ENCODE measurements around the gene SLC25A24. TPM values are rescaled to one million over a fixed set of nuclear protein-coding genes. Genes with fewer than 3 reads are reported as not detected.
"Not testable (repeated sequence)": the region's sequence is repeated elsewhere in the genome, so short reads cannot be mapped to it uniquely, and the experiment has no call there.

SLC25A24 gene
- total RNA-seq, 1 experiment from 2014 or later: 32.2 TPM

DNA sequence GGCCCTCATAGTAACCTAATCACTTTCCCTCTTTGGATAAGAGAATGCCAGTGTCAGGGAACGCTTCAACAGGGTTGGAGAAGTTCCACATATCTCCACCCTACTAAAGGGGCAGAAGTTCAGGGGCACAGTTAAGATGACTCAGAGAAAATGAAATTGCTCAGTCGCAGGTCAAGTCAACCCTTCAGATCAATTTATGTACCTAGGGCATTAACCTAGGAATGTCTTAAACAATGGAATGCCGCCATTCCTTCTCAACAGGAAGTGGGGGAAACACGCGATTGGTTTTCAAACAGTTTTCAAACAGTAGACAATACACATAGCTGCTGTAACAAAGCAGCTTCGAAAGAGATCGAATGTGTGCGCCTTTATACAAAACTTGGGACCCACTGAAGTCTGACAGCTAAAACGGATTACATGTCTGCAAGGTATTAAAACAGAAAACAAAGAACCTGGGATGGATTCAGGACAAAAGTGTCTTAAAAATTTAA is 897 bp downstream of the SLC25A24 start:
- peak; percentile 30 for DNase-seq (ENCODE audit: low spot score)

DNA sequence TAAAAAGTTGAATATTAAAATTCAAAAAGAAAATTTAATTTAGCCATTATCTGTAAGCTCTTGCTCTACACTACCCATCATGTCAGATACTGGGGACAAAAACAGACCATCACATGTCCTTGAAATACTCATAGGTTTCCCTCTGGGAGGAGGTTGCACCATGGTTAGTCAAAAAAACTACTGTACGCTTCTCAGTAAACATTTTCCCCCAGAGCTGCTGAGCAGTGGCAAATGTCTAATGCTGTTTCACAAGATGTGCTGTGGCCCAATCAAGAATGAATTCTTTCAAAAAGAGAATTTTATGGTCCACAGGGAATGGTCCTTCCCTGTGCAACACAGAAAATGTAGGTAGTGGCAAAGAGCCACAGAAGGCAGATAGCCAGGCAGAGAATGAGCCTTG is 6.1 kb downstream of the SLC25A24 start:
- no peak for DNase-seq (ENCODE audit: low spot score)

DNA sequence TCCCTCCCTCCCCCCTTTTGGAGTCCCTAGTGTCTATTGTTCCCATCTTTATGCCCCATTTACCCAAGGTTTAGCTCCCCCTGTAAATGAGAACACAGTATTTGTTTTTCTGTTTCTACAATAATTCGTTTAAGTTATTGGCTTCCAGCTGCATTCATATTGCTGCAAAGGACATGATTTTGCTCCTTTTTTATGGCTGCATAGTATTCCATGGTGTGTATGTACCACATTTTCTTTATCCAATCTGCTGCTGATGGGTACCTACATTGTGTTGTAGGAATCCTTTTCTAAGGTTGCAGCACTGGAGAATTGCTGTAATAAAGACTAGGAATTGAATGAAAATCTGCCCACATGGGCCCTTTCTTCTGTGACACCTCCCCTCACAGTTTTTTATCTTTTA is 6.8 kb downstream of the SLC25A24 start:
- DNase-seq (ENCODE audit: low spot score): no peak

DNA sequence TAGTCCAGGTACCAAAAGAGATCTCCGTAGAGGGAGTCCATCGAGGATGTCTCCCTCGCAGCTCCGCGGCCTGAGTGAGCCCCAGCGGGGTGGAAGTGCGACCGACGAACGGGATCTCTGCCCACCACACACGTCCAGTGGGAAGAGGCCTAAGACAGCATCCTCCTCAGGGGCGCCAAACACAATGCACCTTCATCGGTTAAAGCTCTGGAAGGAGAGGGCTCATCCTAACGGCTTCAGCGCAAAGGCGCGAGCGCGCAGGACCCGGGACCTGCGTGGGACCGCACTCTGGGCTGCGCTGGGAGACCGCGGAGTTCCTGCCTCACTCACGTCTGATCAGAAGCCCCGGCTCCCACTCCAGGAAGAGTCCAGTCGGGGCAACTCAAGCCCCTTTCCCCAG is 7.6 kb downstream of the SLC25A24 start:
- DNase-seq (ENCODE audit: low spot score): no peak

DNA sequence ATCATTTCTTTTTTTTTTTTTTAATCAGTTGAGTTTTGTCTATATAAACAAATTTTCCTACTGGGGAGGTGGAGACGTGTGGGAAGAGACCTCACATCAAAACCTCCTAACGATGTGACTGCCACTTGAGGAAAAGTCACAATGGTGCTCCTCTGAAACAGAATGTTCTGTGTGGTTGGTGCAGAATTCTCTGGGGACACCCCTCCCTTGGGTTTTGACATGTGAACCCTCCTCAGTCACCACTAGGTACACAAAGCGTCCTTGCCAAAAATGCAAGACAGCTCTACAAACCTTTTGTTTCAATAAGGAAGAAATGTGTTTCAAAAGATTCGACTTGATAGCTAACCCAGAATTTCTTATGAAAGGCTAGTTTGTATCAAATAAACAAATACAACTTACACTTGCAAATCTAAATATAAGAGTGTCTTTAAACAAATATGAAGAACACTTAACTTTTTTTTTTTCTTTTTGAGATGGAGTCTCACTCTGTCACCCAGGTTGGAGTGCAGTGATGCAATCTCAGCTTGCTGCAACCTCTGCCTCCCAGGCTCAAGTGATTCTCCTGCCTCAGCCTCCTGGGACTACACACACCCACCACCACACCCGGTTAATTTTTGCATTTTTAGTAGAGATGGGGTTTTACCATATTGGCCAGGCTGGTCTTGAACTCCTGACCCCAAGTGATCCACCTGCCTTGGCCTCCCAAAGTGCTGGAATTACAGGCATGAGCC is 9.3 kb downstream of the SLC25A24 start:
- DNase-seq (ENCODE audit: low spot score): no peak

DNA sequence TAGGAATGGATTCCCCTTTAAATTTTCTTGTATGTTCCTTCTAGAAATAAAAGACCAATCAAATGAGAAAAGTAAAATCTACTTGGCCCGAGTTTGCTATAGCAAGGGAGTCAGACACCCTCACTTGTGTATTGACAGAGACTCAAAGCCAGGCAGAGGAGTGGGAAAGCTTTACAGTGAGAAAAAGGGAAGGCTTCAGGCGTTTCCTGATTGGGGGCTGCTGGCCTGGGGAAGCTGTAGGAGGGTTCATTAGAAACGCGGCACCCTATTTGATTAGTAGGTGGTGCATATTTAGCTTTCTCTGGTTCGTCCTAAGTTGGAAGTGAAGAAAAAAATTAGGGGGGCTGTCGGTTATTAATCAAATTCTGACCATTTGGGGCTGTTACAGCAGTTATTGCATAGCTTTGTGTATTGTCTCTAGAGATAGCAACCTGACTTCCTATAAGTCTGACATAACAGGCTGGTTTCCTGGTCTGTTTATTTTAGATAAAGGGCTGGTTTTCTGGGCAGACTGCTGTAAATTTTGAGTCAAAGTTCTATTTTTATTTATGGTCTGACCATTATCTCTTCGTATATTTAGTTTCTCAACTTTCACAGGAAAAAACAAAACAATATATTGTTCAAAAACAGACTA is 10.0 kb downstream of the SLC25A24 start:
- no peak for DNase-seq (ENCODE audit: low spot score)

DNA sequence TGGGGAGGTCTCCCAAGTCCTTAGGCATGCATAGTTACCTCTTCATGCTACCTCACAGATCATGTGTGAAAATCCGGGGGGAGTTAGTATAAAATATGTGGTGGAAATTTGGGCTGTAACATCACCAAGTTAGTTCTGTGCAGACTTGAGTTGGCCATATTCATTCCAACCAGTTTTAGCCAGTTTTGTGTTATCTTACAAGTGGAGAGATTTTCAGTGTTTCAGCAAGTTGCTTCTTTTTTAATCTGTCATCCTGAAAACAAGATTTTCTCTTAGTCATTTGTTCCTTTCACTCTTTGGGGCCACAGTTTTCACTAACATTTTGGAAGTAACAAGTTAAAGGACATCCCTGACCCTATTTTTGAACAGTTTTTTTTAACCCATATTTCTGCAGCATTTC is 11.3 kb downstream of the SLC25A24 start:
- DNase-seq (ENCODE audit: low spot score): no peak

DNA sequence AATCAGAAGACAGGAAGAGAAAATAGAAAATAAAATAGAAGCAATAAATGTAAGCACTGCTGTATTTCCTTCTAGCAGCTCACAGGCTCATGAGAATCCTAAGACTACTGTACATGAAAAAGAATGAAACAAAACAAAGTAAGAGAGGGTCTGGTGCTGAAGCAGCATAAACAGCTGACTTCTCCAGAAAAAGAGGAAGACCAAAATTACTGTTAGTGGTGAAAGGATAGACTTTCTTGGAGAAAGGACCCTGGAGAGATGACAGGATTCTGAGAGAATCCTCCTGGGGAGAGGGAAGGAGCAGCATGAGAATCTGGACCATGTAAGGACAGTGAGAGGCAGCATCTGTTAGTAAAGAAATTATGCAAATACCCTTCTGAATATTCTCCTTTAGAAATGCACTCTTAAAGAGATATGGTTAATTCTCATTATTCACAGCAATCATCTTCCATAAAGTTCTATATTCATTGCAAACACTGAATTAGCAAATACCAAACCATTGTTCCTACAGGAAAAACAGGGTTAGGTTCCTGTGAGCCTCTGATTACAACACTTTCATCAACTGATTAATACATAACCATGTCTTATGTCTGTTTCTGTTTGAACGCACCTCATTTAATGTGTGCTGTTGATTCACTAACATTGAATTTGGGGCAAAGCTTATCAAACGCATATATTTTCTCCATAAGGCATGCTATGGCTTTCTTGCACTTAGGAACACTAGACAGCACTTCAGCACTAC is 17.0 kb downstream of the SLC25A24 start:
- no peak for DNase-seq (ENCODE audit: low spot score)

DNA sequence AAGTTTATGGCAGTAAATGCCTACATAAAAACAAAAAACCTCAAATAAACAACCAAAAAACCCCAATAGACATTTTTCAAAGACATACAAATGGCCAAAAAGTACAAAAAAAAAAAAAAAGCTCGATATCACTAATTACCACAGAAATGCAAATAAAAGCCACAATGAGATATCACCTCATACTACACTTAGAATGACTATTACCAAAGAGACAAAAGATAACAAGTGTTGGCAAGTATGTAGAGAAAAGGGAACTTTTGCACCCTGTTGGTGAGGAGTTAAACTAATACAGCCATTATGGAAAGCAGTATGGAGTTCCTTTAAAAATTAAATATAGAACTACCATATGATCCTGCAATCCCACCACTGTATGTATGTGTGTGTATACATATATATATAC is 21.1 kb downstream of the SLC25A24 start:
- DNase-seq (ENCODE audit: low spot score): no peak

DNA sequence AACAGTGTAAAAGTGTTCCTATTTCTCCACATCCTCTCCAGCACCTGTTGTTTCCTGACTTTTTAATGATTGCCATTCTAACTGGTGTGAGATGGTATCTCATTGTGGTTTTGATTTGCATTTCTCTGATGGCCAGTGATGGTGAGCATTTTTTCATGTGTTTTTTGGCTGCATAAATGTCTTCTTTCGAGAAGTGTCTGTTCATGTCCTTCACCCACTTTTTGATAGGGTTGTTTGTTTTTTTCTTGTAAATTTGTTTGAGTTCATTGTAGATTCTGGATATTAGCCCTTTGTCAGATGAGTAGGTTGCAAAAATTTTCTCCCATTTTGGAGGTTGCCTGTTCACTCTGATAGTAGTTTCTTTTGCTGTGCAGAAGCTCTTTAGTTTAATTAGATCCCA is 37.7 kb downstream of the SLC25A24 start:
- DNase-seq (ENCODE audit: low spot score): not testable (repeated sequence)

DNA sequence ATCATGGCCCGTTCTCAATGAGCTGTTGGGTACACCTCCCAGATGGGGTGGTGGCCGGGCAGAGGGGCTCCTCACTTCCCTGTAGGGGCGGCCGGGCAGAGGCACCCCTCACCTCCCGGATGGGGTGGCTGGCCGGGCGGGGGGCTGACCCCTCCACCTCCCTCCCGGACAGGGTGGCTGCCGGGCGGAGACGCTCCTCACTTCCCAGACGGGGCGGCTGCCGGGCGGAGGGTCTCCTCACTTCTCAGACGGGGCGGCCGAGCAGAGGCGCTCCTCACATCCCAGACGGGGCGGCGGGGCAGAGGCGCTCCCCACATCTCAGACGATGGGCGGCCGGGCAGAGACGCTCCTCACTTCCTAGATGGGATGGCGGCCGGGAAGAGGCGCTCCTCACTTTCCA is 40.2 kb downstream of the SLC25A24 start:
- DNase-seq (ENCODE audit: low spot score): not testable (repeated sequence)

DNA sequence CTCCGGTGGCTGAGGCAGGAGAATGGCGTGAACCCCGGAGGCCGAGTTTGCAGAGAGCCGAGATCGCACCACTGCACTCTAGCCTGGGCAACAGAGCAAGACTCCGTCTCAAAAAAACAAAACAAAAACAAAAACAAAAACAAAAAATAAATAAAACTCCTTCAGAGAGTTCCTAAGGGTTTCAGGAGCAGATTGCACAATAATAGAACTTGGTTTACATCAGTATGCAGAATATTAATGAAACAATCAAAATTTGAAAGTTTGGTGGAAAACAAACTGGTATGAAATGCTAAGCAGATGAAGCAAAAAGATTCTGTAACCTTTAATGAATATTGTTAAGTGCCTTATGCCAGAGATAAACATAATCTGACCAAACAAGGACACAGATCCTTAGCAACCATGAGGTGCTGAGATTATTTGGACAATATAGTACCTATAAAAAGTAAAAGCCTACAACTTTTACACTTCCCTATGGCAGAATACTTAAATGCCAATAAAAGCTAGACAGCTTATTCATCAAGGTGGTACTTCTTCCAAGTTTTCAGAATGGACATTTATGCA is 41.2 kb downstream of the SLC25A24 start:
- DNase-seq (ENCODE audit: low spot score): no peak

DNA sequence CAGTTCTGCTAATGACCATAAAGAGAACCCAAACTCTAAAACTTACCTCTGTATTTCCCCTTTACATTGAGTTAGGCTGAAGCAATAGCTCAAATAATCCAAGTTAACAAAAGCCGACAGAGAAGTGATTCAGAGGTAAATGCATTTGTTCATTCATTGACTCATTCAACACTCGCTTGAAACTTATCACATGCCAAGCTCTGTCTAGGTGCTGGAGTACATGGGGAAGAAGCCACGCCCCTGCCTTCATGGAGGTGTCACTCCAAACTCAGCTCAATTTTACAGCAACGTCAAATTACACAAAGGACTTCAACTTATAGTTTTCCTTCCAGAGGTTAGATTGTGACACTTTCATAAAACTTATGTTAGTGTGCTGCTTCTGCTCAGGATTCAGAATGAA is 45.8 kb downstream of the SLC25A24 start:
- no peak for DNase-seq (ENCODE audit: low spot score)

DNA sequence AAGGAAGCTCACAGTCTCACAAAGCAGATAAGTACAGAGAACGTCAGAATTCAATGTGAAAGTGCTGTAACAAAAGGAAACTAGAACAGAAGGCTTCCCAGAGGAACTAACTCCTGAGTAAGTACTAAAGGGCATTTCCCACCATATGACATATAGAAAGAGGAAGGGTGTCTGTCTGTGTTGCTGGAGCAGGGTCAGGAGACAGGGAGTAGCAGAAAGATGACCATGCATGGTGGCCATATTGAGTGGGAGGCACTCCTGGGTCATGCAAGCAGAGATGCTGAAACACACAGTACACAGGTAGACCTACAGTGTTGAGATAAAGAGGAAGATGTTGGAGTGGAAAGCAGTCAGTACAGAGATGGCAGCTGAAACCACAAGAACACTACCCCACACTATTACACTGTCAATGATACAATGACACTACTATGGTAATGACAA is 47.3 kb downstream of the SLC25A24 start:
- DNase-seq (ENCODE audit: low spot score): no peak

DNA sequence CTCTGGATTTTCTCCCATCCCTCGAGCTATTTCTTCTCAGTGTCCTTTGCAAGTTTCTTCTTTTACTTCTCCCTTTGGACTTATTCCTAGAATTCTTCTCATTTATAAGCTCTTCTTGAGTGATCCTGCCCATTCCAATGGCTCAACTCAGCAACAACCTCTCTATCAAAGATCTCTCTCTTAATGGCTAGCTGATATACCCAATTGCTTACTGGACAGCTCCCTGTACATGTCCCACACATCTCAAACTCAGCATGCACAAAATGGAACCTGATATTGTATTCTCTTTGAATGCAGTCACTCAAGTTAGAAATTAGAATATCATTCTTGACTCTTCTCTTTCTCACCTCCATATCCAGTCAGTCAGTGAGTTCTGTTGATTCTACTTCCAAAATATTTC is 48.6 kb downstream of the SLC25A24 start:
- no peak for DNase-seq (ENCODE audit: low spot score)

DNA sequence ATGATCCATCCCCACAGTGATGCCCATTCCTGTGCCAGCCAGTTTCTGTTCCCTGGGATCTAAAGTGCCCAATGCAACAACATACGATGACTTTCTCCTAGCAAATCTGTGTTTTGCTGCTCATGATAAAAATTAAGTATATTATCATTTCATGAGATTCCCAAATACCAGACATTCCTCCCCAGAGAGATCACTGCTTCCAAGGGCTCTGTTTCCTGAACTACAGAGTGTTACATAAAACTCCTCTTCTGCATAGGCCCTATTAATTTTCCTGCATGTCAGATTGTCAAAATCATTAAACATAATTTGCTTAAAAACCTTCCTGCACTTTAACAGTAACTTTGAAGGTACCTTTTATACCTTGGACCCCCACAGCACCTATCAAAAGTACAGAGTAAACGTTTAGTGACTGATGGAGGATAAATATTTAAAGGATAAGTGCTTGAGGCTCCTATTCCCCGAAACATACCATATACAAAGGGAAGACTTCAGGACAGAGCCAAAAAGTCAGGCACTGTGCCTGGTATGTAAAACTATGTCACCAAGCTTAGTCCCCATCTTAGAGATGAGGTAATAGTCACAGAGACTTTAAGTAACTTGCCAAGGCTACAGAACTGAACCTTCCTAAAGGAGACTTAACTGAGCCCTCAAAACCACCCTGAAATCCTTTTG is 50.2 kb downstream of the SLC25A24 start:
- DNase-seq (ENCODE audit: low spot score): no peak

DNA sequence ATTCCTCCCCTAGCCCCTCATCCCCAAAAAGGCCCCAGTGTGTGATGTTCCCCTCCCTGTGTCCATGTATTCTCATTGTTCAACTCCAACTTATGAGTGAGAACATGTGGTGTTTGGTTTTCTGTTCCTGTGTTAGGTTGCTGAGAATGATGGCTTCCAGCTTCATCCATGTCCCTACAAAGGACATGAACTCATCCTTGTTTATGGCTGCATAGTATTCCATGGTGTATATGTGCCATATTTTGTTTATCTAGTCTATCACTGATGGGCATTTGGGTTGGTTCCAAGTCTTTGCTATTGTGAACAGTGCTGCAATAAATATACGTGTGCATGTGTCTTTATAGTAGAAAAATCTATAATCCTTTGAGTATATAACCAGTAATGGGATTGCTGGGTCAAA is 55.6 kb downstream of the SLC25A24 start:
- DNase-seq (ENCODE audit: low spot score): not testable (repeated sequence)

DNA sequence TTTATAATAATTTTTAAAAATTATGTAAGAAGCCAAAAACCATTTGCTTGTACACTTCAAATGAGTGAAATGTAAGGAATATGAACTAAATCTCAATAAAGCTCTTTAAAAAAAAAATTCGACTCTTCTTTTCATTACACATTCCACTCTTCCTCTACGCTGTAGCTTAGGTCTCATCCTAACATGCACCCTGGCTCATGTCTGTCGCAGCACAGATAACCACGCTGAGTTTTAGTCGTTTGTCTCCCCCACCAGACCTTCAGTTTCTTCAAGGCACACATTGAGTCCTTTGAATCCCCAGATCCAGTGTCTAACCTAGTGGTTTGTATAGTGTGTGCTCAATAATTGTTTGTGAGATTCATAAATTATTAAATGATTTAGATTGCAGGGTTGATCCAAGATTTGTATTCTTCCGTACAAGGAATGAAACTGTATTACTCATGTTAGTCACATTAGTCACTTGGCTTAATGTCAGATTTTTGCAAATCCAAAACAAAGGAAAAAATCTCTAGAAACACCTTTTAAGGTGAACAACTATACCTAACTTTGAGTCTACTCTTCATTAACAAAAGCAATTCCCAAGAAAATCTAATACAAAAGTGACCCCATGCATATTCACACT is 57.3 kb downstream of the SLC25A24 start:
- no peak for DNase-seq (ENCODE audit: low spot score)

DNA sequence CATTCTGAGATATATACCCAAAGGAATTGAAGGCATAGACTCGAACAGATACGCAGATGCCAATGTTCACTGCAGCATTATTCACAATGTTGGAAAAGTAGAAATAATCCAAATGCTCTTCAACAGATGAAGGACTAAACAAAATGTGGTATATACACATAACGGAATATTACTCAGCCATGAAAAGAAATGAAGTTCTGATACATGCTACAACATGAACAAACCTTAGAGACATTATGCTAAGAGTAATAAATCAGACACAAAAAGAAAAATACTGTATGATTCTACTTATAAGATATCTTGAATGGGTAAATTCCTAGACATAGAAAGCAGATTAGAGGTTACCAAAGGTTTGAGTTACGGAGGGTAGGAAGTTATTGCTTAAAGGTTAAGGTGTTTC is 57.9 kb downstream of the SLC25A24 start:
- DNase-seq (ENCODE audit: low spot score): no peak

DNA sequence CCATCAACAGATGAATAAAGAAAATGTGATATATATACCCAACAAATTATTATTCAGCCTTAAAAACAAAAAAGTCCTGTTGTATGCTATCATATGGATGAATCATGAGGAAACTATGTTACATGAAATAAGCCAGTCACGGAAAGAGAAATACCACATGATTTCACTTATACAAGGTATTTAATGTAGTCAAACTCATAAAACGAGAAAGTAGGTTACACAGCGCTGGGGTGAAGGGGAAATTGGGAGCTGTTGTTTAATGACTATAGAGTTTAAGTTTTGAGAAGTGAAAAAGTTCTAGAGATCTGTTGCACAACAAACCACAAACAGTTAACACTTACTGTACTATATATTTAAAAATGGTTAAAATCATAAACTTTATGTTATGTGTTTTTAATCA is 58.5 kb downstream of the SLC25A24 start:
- no peak for DNase-seq (ENCODE audit: low spot score)

DNA sequence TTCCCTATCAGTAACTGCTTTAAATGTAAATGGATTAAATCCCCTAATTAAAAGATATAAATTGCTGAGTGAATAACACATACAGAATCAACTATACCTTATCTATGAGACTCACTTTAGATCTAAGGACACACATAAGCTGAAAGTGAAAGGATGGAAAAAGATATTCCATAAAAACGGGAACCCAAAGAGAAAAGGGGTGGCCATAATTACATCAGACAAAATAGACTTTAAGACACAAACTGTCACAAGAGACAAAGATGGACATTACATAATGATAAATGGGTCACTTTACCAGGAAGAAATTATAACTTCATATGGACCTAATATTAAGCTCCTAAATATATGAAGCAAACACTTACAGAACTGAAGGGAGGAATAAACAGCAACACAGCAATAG is 59.2 kb downstream of the SLC25A24 start:
- no peak for DNase-seq (ENCODE audit: low spot score)

Measured in H4 (cell line).